Measurements from ENCODE around the gene ALKBH5. TPM values are rescaled to one million over a fixed set of nuclear protein-coding genes. Genes with fewer than 3 reads are reported as not detected.
A peak's percentile ranks its signal among the peaks of the same experiment; 100 is the strongest.

ALKBH5 gene
- total and polyA plus RNA-seq, 2 of the 8 experiments (the other 6 are each of a cell fraction or from before 2014, with no cell fraction given), result 63.7 to 86.4 TPM

- H3K4me2 ChIP-seq (ENCODE audit: insufficient read depth in 1 of 2, low read depth in 2 of 2, low read length in 2 of 2), result no peak overlapping the region
- H2BK12ac ChIP-seq (ENCODE audit: low read depth, low read length), result 0 out of 2 replicates have a peak overlapping the region, but pooled peaks have one; percentile 77
- H3K23me2 ChIP-seq (ENCODE audit: low read depth, low read length), result no peaks in the 10 kb centered on the region; the same call in 1 of the 2 replicates
- no peaks in the 10 kb centered on the region for H3K9me3 ChIP-seq (ENCODE audit: insufficient read depth in 2 of 2, low read depth in 1 of 2, low read length in 1 of 2)
- no peak overlapping the region for H2BK5ac ChIP-seq (ENCODE audit: low read depth, low read length)
- no peak overlapping the region for H3K18ac ChIP-seq (ENCODE audit: extremely low read depth, low read length)
- H3K4me1 ChIP-seq (replicated peaks in 1 of 4; ENCODE audit: control insufficient read depth in 3 of 4, insufficient read depth in 4 of 4, low read length in 3 of 4), result peaks cover 2 to 5% (median 3%) of the 10 kb centered on the region in 4 experiments; a peak in 6 of 7 replicates
- H4K91ac ChIP-seq (replicated peaks; ENCODE audit: insufficient read length, low read length), result no peak overlapping the region
- CTCF ChIA-PET (ENCODE audit: partially characterized antibody), result interaction anchor here (0.9 to 4.1 kb wide), 7 partner anchors 9 to 39 kb away, joined by 3 to 29 read pairs (median 3); no protein-coding TSS in a partner anchor
- H2BK20ac ChIP-seq (ENCODE audit: low read length), result no peak overlapping the region
- no peaks in the 10 kb centered on the region for H3K36me3 ChIP-seq (ENCODE audit: control insufficient read depth in 2 of 4, insufficient read depth in 4 of 4, low read length in 3 of 4)
- no peak overlapping the region for H3K4me3 ChIP-seq (ENCODE audit: extremely low read depth in 1 of 4, insufficient read depth in 2 of 4, low read depth in 3 of 4, low read length in 4 of 4)
- H2AFZ ChIP-seq (ENCODE audit: low read length), result no peak overlapping the region
- H3K9ac ChIP-seq (replicated peaks in 1 of 4; ENCODE audit: extremely low read depth in 1 of 4, low read depth in 3 of 4, low read length in 3 of 4), result no peak overlapping the region
- H3K23ac ChIP-seq (ENCODE audit: insufficient read length), result no peak overlapping the region
- H3K4ac ChIP-seq (replicated peaks; ENCODE audit: insufficient read length, low read depth, low read length), result no peak overlapping the region
- no peak overlapping the region for H3K27ac ChIP-seq (ENCODE audit: low read depth, low read length)
- POLR2A ChIA-PET (ENCODE audit: partially characterized antibody), result no interaction called here
- H4K8ac ChIP-seq (ENCODE audit: extremely low read depth, insufficient read depth, low read length), result no peak overlapping the region
- no peak for TF ChIP-seq CREB1 (IDR thresholded peaks at IDR 0.05)
- no peak for TF ChIP-seq RFX5 (IDR thresholded peaks at IDR 0.05; ENCODE audit: borderline replicate concordance, low read depth, low read length)
- TF ChIP-seq EP300 (IDR thresholded peaks at IDR 0.05; ENCODE audit: borderline replicate concordance in 1 of 2, low read depth in 2 of 2, low read length in 2 of 2), result no peak
- TF ChIP-seq KDM1A (IDR thresholded peaks at IDR 0.05; ENCODE audit: borderline replicate concordance, low read length), result no peak
- no peak for TF ChIP-seq KDM4A (IDR thresholded peaks at IDR 0.05; ENCODE audit: low read depth, low read length, severe bottlenecking)
- no peak for TF ChIP-seq CTBP2 (IDR thresholded peaks at IDR 0.05; ENCODE audit: borderline replicate concordance, insufficient read depth, insufficient read length, low read length)
- no peak for TF ChIP-seq EZH2 (IDR thresholded peaks at IDR 0.05; ENCODE audit: low read depth, low read length, severe bottlenecking)
- no peak for TF ChIP-seq PHF8 (conservative IDR thresholded peaks at IDR 0.05; ENCODE audit: low read depth, low read length)
- TF ChIP-seq CEBPB (IDR thresholded peaks at IDR 0.05; ENCODE audit: low read depth, low read length), result no peak
- TF ChIP-seq NANOG (IDR thresholded peaks at IDR 0.05; ENCODE audit: insufficient read depth, low read depth, low read length, poor library complexity, severe bottlenecking), result no peak
- no peak for TF ChIP-seq SP4 (IDR thresholded peaks at IDR 0.05; ENCODE audit: low read length)
- H2BK15ac ChIP-seq (ENCODE audit: low read length), result no peak overlapping the region
- FAIRE-seq (no peak), DNase-seq (ENCODE audit: low read depth in 1 of 2, low spot score in 2 of 2) (no peak)
- 86% methylated on average over 12 of the region's 12 CpGs; no CpG with 5 or more reads in 1 of the 2 experiments for WGBS, 2 experiments (ENCODE audit: extremely low coverage in 1 of 2, insufficient coverage in 1 of 2, insufficient read length in 1 of 2, insufficient replicate concordance in 2 of 2, low coverage in 1 of 2, low lambda C conversion rate in 2 of 2, missing lambda C conversion rate in 1 of 2)
- no peaks in the 10 kb centered on the region for H3K79me1 ChIP-seq (ENCODE audit: low read depth, low read length)
- H3K14ac ChIP-seq (ENCODE audit: insufficient read length), result no peak overlapping the region
- no peak overlapping the region for H2AK5ac ChIP-seq (ENCODE audit: low read depth, low read length)
- no peak overlapping the region for H3K56ac ChIP-seq (replicated peaks; ENCODE audit: insufficient read length, low read depth, low read length)
- H4K20me1 ChIP-seq (replicated peaks in 1 of 2; ENCODE audit: control insufficient read depth in 1 of 2, insufficient read depth in 2 of 2, low read length in 2 of 2), result no peaks in the 10 kb centered on the region
- no peaks in the 10 kb centered on the region for H3K79me2 ChIP-seq (ENCODE audit: control insufficient read depth in 1 of 2, insufficient read depth in 2 of 2, low read length in 2 of 2)
- no peak overlapping the region for H4K5ac ChIP-seq (ENCODE audit: insufficient read length, low read depth, low read length)
- H2BK120ac ChIP-seq (replicated peaks; ENCODE audit: low read depth, low read length), result no peak overlapping the region
- no peaks in the 10 kb centered on the region; a peak in 1 of 7 replicates for H3K27me3 ChIP-seq (replicated peaks in 1 of 4; ENCODE audit: control insufficient read depth in 3 of 4, extremely low read depth in 1 of 4, insufficient read depth in 3 of 4, low read length in 3 of 4)
Observed at GRCh38 chr17:18161207-18162145, 22.2 kb upstream of the ALKBH5 start.
